SK-N-MC (cell line): ENCODE results near the gene FBXW11.

Experiments
- EZH2 ChIP-seq: fragments of 200-600 bp; sonication (generic); IDR thresholded peaks from one replicate; pipeline ENCODE4 v1.6.1; 2017; ENCODE audit warnings: antibody characterized with exemption
- FOXP2 ChIP-seq: optimal IDR thresholded peaks from 2 replicates; pipeline ENCODE3; 2011; ENCODE audit warnings: mild to moderate bottlenecking, moderate library complexity; ENCODE audit not compliant: insufficient read depth; ENCODE audit errors: extremely low read length, control extremely low read depth
- POLR2AphosphoS5 ChIP-seq: IDR thresholded peaks from 2 replicates; pipeline ENCODE4 v1.6.1; 2012; ENCODE audit warnings: mild to moderate bottlenecking, low read depth, low read length, borderline replicate concordance

GRCh38 chr5:171970826-171971225 is 35.6 kb downstream of the FBXW11 start:
- no peak for TF ChIP-seq EZH2
- TF ChIP-seq FOXP2, result no peak
- TF ChIP-seq POLR2AphosphoS5, result no peak
